A673 (cell line): ENCODE data around the gene CNIH3. TPM values are rescaled to one million over a fixed set of nuclear protein-coding genes. Genes with fewer than 3 reads are reported as not detected.

Experiments used
- BruUV-seq: library from RNA; stranded (reverse); fragments of 400-500 nt; replicated peaks from 2 replicates; lab custom pipeline; 2021; lab: Mats Ljungman, UMichigan
- CTCF ChIA-PET: fragments of 300-600 bp; sonication (Branson Sonifier 250); formaldehyde crosslinking; loops from one replicate; lab custom pipeline; 2022; ENCODE audit warnings: antibody characterized with exemption; lab: Charles Lee
- POLR2A ChIA-PET: fragments of 300-600 bp; sonication (Branson Sonifier 250); formaldehyde crosslinking; loops from one replicate; lab custom pipeline; 2022; ENCODE audit warnings: antibody characterized with exemption; ENCODE audit not compliant: low non-redundant PET; lab: Charles Lee
- DNase-seq: peaks from one replicate; pipeline ENCODE4 v3.0.0-alpha.2; 2015; ENCODE audit warnings: low spot score
- H3K27ac ChIP-seq: fragments of 200-600 bp; sonication (generic); 2 replicates; pipeline ENCODE4 v1.5.1; 2016; ENCODE audit warnings: mixed run types, low read depth, mild to moderate bottlenecking, mixed read lengths, antibody characterized with exemption, low read length; ENCODE audit not compliant: poor library complexity, severe bottlenecking
- H3K27me3 ChIP-seq: fragments of 200-600 bp; sonication (generic); replicated peaks from 2 replicates; pipeline ENCODE4 v1.6.1; 2017; ENCODE audit warnings: mixed run types, low read depth, mild to moderate bottlenecking, mixed read lengths, antibody characterized with exemption, low read length; ENCODE audit not compliant: insufficient read depth, poor library complexity
- H3K36me3 ChIP-seq: fragments of 200-600 bp; sonication (generic); 2 replicates; pipeline ENCODE4 v1.6.1; 2016; ENCODE audit warnings: mixed run types, mild to moderate bottlenecking, mixed read lengths, antibody characterized with exemption, low read length; ENCODE audit not compliant: insufficient read depth, poor library complexity, severe bottlenecking
- H3K4me1 ChIP-seq: fragments of 200-600 bp; sonication (generic); 2 replicates; pipeline ENCODE4 v1.6.1; 2017; ENCODE audit warnings: mixed run types, mild to moderate bottlenecking, mixed read lengths, antibody characterized with exemption, low read length; ENCODE audit not compliant: insufficient read depth, poor library complexity, severe bottlenecking
- H3K4me3 ChIP-seq: fragments of 200-600 bp; sonication (generic); 2 replicates; pipeline ENCODE4 v1.5.1; 2016; ENCODE audit warnings: low read depth, mixed run types, mild to moderate bottlenecking, mixed read lengths, low read length; ENCODE audit not compliant: poor library complexity, severe bottlenecking
- H3K9me3 ChIP-seq: fragments of 200-600 bp; sonication (generic); 2 replicates; pipeline ENCODE4 v1.6.1; 2016; ENCODE audit warnings: mixed run types, low read depth, mild to moderate bottlenecking, mixed read lengths, antibody characterized with exemption, low read length; ENCODE audit not compliant: poor library complexity, severe bottlenecking
- EZH2 ChIP-seq: fragments of 200-600 bp; sonication (generic); IDR thresholded peaks from 2 replicates; pipeline ENCODE4 v1.6.1; 2017; ENCODE audit warnings: borderline replicate concordance, low read depth, mild to moderate bottlenecking, mixed read lengths, antibody characterized with exemption, low read length; ENCODE audit not compliant: poor library complexity, severe bottlenecking
- intact Hi-C: fragments of 100-400 bp; cut with micrococcal nuclease; formaldehyde crosslinking; loops from one replicate; pipeline ENCODE4 v1.10.0; 2022; ENCODE audit not compliant: unreplicated experiment
- total RNA-seq: library from RNA; stranded (reverse); gene quantifications from 2 replicates; pipeline ENCODE4 v1.2.3, GENCODE V29; 2021
- TF ChIP-seq, protein P1 (sequence below): fragments of 300-800, 200-600 bp; sonication (generic); conservative IDR thresholded peaks from 2 replicates; pipeline ENCODE4 v1.5.1; 2017; ENCODE audit warnings: low read depth, mild to moderate bottlenecking, antibody characterized with exemption, low read length, moderate library complexity, mixed read lengths

CNIH3 gene
- total RNA-seq, 1 experiment from 2014 or later = 3.8 TPM

DNA sequence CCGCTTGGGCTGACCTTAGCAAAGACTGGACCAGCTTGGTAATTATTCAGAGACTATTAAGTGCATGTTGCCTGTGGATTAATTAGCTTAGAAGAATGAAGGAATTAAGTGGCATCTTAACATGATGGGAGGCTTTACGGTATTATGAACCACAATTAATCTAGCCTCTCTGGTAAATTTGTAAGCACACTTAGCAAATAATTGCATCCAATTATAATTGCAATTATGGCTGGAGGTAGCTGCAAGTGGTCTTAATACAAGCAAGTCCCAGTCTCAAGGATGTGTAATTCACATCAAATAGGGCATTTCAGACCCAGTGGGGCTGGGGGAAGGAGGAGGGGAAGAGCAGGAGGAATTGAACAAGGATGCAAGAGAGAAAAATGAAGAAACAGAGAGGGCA is 151.6 kb downstream of the CNIH3 start:
- POLR2A ChIA-PET = no interaction called here
- no TSS peak for BruUV-seq
- TF ChIP-seq EZH2 = no peak
- TF ChIP-seq, protein P1, sequence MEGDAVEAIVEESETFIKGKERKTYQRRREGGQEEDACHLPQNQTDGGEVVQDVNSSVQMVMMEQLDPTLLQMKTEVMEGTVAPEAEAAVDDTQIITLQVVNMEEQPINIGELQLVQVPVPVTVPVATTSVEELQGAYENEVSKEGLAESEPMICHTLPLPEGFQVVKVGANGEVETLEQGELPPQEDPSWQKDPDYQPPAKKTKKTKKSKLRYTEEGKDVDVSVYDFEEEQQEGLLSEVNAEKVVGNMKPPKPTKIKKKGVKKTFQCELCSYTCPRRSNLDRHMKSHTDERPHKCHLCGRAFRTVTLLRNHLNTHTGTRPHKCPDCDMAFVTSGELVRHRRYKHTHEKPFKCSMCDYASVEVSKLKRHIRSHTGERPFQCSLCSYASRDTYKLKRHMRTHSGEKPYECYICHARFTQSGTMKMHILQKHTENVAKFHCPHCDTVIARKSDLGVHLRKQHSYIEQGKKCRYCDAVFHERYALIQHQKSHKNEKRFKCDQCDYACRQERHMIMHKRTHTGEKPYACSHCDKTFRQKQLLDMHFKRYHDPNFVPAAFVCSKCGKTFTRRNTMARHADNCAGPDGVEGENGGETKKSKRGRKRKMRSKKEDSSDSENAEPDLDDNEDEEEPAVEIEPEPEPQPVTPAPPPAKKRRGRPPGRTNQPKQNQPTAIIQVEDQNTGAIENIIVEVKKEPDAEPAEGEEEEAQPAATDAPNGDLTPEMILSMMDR = no peak

GRCh38 chr1:224768971-224769370 is 152.9 kb downstream of the CNIH3 start:
- Histone ChIP-seq H3K9me3 (no peaks in the 10 kb centered on the region), H3K27me3 (peaks cover 34% of the 10 kb centered on the region), H3K27ac (no peak overlapping the region), H3K36me3 (no peaks in the 10 kb centered on the region), H3K4me3 (no peak overlapping the region), H3K4me1 (no peaks in the 10 kb centered on the region)
- ChIA-PET CTCF (no interaction called here), POLR2A (no interaction called here)
- intact Hi-C loops = no loop called here
- BruUV-seq = no TSS peak
- no peak for DNase-seq
- TF ChIP-seq, protein P1 = no peak
- TF ChIP-seq EZH2 = no peak

More for the DNA sequence above, 151.6 kb downstream of the CNIH3 start:
- H3K27me3 ChIP-seq = peaks cover 28% of the 10 kb centered on the region
- CTCF ChIA-PET = no interaction called here
- no peaks in the 10 kb centered on the region for H3K4me1 ChIP-seq
- no peak overlapping the region for H3K4me3 ChIP-seq
- no peaks in the 10 kb centered on the region for H3K36me3 ChIP-seq
- no peaks in the 10 kb centered on the region for H3K9me3 ChIP-seq
- DNase-seq = no peak
- no peak overlapping the region for H3K27ac ChIP-seq
- intact Hi-C loops = no loop called here

GRCh38 chr1:224769452-224770335 is 153.6 kb downstream of the CNIH3 start:
- no TSS peak for BruUV-seq
- Histone ChIP-seq H3K4me3 (no peak overlapping the region), H3K9me3 (no peaks in the 10 kb centered on the region), H3K36me3 (no peaks in the 10 kb centered on the region), H3K4me1 (no peaks in the 10 kb centered on the region), H3K27ac (no peak overlapping the region), H3K27me3 (peaks cover 34% of the 10 kb centered on the region)
- DNase-seq = no peak
- CTCF ChIA-PET = no interaction called here
- POLR2A ChIA-PET = no interaction called here
- no peak for TF ChIP-seq EZH2
- TF ChIP-seq, protein P1 = no peak
- intact Hi-C loops = no loop called here
